ENCODE data around the gene SIM1. TPM values are rescaled to one million over a fixed set of nuclear protein-coding genes. Genes with fewer than 3 reads are reported as not detected.

SIM1 gene
- total RNA-seq, 4 donors from 2014 or later = 0.18 to 0.72 (median 0.42) TPM

DNA sequence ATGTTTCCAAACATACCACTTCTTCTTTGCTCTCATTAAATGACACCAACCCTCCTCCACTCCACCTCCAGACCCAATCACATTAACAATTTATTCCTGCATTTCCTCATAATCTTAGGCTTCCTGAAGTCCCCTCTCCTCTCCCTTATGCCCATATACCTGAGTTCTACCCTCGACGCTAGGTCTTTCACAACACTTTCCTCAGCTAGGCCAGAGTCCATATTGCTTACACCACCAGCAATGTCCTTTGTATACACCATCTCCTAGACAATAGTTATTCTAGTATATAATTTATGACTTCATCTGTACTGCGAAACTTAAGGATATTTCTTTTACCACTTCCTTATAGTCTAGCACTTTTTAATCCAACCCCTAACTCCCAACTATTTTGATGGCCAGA lies 47.7 kb downstream of the SIM1 start:
- DNase-seq (ENCODE audit: low spot score in 2 of 2) = no peak
- TF ChIP-seq EP300 (IDR thresholded peaks at IDR 0.05) = no peak
- TF ChIP-seq CTCF (IDR thresholded peaks at IDR 0.05) = no peak
- TF ChIP-seq POLR2AphosphoS5 (IDR thresholded peaks at IDR 0.05) = no peak
- no peak for TF ChIP-seq POLR2A (IDR thresholded peaks at IDR 0.05)
- no peaks in the 10 kb centered on the region for H3K27me3 ChIP-seq
- H3K4me1 ChIP-seq = no peaks in the 10 kb centered on the region
- no peak overlapping the region for H3K27ac ChIP-seq
- WGBS = 81% methylated on average over 3 of the region's 3 CpGs
- H3K4me3 ChIP-seq = no peak overlapping the region
- H3K36me3 ChIP-seq = no peaks in the 10 kb centered on the region
- no peaks in the 10 kb centered on the region for H3K9me3 ChIP-seq

DNA sequence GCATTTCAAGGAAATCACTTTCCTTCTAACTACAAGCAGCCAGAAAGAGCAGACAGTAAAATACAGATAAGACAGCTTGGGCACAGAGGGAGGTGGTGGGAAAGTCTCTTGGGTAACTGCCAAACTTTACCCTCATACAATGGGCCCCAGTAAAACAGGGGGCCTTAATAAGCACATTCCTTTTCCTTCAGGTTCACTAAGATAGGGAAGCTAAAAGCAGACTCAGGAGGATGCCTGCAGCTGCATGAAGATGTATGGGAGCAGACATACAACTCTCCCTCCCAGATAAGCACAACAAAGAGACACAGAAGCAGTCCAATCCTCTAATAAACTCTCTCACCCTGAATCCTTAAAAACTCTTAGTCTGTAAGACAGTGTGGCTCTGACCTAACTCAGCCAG lies 49.0 kb downstream of the SIM1 start:
- no peak for TF ChIP-seq POLR2A (IDR thresholded peaks at IDR 0.05)
- no peak for TF ChIP-seq EP300 (IDR thresholded peaks at IDR 0.05)
- no peak for TF ChIP-seq POLR2AphosphoS5 (IDR thresholded peaks at IDR 0.05)
- TF ChIP-seq CTCF (IDR thresholded peaks at IDR 0.05) = no peak
- Histone ChIP-seq H3K9me3 (no peaks in the 10 kb centered on the region), H3K27ac (no peak overlapping the region), H3K4me3 (no peak overlapping the region), H3K27me3 (no peaks in the 10 kb centered on the region), H3K36me3 (no peaks in the 10 kb centered on the region), H3K4me1 (no peaks in the 10 kb centered on the region)
- DNase-seq (ENCODE audit: low spot score in 2 of 2) = no peak

GRCh38 chr6:100412872-100413271 lies 51.8 kb downstream of the SIM1 start:
- Histone ChIP-seq H3K4me1 (no peaks in the 10 kb centered on the region), H3K27ac (no peak overlapping the region), H3K36me3 (no peaks in the 10 kb centered on the region), H3K9me3 (no peaks in the 10 kb centered on the region), H3K4me3 (no peak overlapping the region), H3K27me3 (no peaks in the 10 kb centered on the region)
- no peak for TF ChIP-seq EP300 (IDR thresholded peaks at IDR 0.05)
- TF ChIP-seq CTCF (IDR thresholded peaks at IDR 0.05) = no peak
- no peak for TF ChIP-seq POLR2AphosphoS5 (IDR thresholded peaks at IDR 0.05)
- TF ChIP-seq POLR2A (IDR thresholded peaks at IDR 0.05) = no peak
- WGBS = 87% methylated on average over 4 of the region's 4 CpGs
- no peak for DNase-seq (ENCODE audit: low spot score in 2 of 2)

DNA sequence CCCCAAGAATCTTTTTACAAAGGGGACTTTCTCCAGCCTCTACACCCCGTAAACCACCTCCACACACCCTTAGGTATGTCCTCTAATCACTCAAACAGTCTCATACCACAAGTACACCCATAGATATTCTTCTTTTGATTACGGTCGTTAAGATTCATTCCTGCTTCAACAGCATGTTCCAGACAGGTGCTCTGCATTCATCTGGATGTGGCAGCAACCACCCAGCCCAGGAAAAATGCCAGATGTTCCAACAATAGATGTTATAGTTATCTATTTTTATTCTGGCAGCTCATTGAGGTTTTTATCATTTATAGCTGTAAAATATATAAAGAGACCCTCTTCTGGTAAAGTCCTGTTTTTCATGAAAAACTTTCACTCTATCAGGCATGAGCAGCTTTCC lies 60.7 kb downstream of the SIM1 start:
- no peaks in the 10 kb centered on the region for H3K9me3 ChIP-seq
- DNase-seq (ENCODE audit: low spot score in 2 of 2) = no peak
- H3K27ac ChIP-seq = no peak overlapping the region
- 62% methylated on average over 3 of the region's 3 CpGs for WGBS
- TF ChIP-seq CTCF (IDR thresholded peaks at IDR 0.05) (no peak), EP300 (IDR thresholded peaks at IDR 0.05) (no peak), POLR2A (IDR thresholded peaks at IDR 0.05) (no peak), POLR2AphosphoS5 (IDR thresholded peaks at IDR 0.05) (no peak)
- no peaks in the 10 kb centered on the region for H3K4me1 ChIP-seq
- no peaks in the 10 kb centered on the region for H3K27me3 ChIP-seq
- no peaks in the 10 kb centered on the region for H3K36me3 ChIP-seq
- H3K4me3 ChIP-seq = no peak overlapping the region

DNA sequence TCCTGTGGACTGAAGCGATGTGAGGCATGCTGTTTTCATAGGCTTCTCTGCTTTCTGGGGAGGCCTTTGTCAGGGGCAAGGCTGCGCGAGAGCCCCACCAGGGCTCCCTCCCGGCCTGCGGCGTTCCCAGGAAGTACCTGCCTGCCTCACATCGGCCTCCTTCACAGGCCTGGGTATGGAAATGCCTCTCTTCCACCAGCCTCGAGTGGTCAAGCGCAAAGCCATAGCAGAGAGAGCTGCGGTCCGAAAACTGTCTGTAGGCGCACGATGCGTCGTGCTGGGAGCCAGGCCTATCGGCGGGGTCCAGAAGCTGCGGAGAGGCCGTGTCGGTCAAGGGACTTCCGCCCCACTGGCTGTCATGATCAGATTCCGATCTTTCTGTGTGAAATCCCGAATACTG lies 71.2 kb downstream of the SIM1 start:
- Histone ChIP-seq H3K27me3 (no peaks in the 10 kb centered on the region), H3K9me3 (no peaks in the 10 kb centered on the region), H3K4me1 (no peaks in the 10 kb centered on the region), H3K27ac (no peak overlapping the region), H3K4me3 (no peak overlapping the region), H3K36me3 (no peaks in the 10 kb centered on the region)
- TF ChIP-seq POLR2A (IDR thresholded peaks at IDR 0.05) = no peak
- no peak for TF ChIP-seq CTCF (IDR thresholded peaks at IDR 0.05)
- no peak for TF ChIP-seq POLR2AphosphoS5 (IDR thresholded peaks at IDR 0.05)
- TF ChIP-seq EP300 (IDR thresholded peaks at IDR 0.05) = no peak
- no peak for DNase-seq (ENCODE audit: low spot score in 2 of 2)
- 97% methylated on average over 23 of the region's 23 CpGs for WGBS
